ENCODE data around the gene NEDD9.

Gene NEDD9

DNA sequence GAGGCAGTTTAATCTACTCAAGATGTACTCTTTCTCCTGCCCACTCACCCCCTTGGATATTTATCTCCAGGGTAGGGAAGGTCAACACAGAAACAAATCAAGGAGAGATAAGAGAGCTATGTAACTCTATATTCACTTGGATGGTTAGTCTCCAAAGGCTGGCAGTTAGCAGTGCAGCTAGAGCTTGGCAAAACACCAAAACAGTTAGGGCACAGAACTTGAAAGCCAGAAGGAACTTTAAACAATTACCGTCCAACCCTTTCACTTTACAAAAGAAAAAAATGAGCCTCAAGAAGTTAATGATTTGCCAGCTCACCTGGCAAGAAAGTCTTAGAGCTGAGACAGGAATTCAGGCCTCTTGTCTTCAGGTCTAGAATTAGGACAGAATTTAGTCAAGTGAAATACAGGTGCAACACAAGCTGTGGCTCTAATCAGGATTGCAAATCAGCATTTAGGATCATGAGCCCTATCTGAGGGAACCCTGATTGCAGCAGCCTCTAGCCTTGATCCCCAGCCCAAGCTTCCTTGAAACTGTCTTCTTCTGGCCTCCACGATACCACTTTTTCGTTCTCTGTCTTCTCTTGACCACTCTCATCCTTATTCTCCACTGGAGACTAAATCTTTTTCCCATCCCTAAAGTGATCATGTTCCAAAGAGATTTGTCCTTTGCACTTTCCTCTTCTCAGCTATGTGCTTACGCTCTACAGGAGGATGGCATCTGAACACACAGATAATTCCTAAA lies 14.9 kb downstream of the NEDD9 start:
- DNase-seq, result no peak

- DNase-seq, result peak; percentile 12
Measured at GRCh38 chr6:11215773-11216172, 16.7 kb downstream of the NEDD9 start.

DNA sequence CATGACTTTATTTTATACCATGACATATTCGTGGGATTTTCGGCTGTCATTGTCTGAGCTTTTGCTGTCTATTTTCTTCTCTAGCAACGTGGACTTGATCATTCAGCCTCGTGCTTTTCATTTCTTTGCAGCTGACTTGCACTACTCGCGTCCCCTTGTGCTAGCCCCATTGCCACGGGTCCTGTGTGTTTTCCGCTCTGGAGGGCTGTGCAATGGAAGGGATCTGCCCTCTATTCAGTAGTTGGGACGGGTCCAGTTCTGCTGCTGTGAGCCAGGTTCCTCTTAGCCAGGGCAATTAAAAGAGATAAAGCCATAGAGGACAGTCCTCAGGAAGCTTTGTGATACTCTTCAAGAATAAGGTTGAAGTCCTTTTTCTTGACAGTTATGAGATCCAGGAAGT lies 17.6 kb downstream of the NEDD9 start:
- DNase-seq, result no peak

DNA sequence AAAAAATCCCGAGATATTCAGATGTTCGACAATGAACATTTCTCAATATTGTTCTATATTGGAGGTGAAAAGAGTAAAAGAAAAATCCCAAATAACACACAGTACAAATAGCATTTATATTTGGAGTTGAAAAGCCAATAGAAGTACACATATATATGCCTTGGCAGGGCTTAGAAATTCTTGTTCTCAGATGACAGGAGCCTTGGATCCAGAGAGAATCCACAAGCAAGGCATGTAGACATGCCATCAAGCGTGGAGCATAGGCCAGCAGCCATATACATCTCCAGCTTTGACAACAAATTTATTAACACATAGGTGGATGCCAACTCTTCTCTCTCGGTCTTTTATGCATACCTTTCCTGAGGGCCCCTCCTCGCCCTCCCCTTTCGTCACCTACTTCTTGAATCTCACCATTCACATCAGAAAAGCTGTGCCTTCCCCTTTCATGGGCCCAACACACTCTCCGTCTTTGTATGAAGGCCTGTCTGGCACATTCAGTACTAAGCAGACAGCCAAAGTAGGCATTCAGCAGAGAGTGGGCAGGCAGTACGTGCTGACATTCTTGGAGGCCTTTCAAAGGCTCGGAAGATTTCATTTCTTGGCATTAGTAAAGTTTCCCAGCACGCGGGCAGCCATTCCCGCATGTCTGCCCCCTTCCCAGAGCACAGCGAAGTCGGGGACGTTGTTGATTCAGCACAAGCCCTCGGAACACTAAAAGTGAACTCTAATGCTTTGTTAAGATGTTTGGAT lies 18.2 kb downstream of the NEDD9 start:
- no peak for DNase-seq

GRCh38 chr6:11213422-11214021 lies 18.9 kb downstream of the NEDD9 start:
- no peak for DNase-seq

GRCh38 chr6:11212664-11213063 lies 19.8 kb downstream of the NEDD9 start:
- DNase-seq, result no peak

DNA sequence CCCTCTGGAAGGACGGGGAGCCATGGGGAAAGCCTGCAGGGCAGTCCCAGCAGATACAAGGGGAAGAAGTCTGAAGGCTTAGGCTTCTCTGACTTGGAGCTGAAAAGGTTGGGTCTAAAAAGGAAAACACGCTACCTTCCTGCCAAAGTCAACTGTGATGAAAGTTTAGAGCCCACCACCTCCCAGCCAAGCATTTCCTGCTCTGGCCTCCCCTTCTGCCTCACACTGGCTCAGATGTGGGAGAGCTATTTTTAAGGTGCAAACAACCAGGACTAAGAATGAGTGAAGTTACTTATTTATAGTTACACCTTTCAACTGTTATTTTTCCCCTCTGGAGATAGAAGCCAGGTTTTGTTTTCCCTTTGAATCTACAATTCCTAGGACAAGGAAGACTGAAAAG lies 21.2 kb downstream of the NEDD9 start:
- no peak for DNase-seq

GRCh38 chr6:11210386-11211138 lies 21.9 kb downstream of the NEDD9 start:
- peak; percentile 14 for DNase-seq

- no peak for DNase-seq
Measured at GRCh38 chr6:11209906-11210305, 22.6 kb downstream of the NEDD9 start.

GRCh38 chr6:11209369-11209768 lies 23.1 kb downstream of the NEDD9 start:
- no peak for DNase-seq

DNA sequence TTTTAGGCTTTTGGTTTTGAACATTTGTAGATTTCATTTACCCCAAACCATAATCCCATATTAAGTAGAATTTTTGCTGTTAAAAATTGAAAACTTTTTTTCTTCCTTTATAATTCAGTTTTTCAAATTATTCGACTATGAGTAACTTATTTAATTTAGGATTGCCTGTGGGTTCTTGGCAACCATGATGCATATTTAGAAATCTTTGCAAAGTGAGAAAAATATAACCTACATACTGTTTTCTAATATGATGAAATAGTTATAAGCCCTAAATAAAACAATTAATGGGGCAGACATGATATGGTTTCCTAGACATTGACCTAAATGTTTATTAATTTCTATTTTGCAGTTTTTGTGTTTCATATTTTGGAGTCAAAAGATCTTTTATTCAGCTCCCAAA lies 23.6 kb downstream of the NEDD9 start:
- no peak for DNase-seq

GRCh38 chr6:11208267-11208666 lies 24.2 kb downstream of the NEDD9 start:
- peak; percentile 25 for DNase-seq

GRCh38 chr6:11207199-11207968 lies 25.1 kb downstream of the NEDD9 start:
- DNase-seq, result no peak

DNA sequence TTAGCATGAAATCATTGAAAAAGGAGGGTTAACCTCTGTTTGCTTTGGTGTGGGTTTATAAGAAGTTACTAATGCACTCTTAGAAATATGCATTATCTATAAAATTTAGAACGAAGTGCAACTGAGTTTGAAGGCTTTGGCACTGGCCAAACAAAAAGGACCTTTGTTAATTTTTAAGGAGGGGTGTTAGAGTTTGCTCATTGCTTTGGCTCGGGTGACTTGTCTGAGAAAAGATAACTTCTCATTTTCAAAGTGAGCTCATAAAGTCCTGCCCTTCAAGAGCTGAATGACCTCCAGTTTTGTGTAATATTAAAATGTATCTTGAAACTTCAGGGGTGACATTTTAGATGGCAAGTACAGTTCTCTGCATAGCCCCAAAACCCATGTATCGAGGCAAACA lies 25.9 kb downstream of the NEDD9 start:
- no peak for DNase-seq

- DNase-seq, result no peak
Measured at GRCh38 chr6:11204794-11205366, 27.6 kb downstream of the NEDD9 start.

- no peak for DNase-seq
Measured at GRCh38 chr6:11204005-11204399, 28.5 kb downstream of the NEDD9 start.

GRCh38 chr6:11203306-11204004 lies 29.0 kb downstream of the NEDD9 start:
- DNase-seq, result no peak

- peak; percentile 65 for DNase-seq
Measured at GRCh38 chr6:11202513-11203305, 29.8 kb downstream of the NEDD9 start.

- DNase-seq, result no peak
Measured at GRCh38 chr6:11201772-11202512, 30.5 kb downstream of the NEDD9 start.

DNA sequence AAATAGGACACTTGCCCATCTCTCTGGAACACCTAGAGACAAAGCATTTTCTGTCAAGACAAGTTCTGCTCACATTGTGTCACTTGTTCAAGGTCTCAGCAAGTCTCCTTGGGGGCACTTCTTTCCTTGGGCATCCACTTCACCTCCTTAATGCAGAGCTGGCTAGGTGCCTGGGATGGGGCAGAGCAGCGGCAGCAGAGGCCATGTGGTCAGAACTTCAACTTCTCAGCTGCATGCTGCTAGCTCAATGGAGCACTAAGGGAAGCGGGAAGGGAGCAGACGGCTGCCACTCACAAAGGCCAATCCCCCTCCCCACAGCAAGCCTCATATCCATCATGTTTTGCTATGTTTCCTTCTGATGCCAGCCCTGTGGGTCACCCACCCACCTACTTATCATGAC lies 31.5 kb downstream of the NEDD9 start:
- DNase-seq, result no peak

Measured in NCI-H69 (cell line).